ENCODE measurements around the gene PCGF3. TPM values are rescaled to one million over a fixed set of nuclear protein-coding genes. Genes with fewer than 3 reads are reported as not detected.
"Not testable (repeated sequence)": the region's sequence is repeated elsewhere in the genome, so short reads cannot be mapped to it uniquely, and the experiment has no call there.

PCGF3 gene
- polyA plus RNA-seq, 4 donors, result 64.9 to 76.9 (median 72.0) TPM

GRCh38 chr4:735583-735982 is 30.0 kb downstream of the PCGF3 start:
- no peak for DNase-seq (ENCODE audit: low read depth in 4 of 4, low spot score in 3 of 4)

- not testable (repeated sequence) for DNase-seq (ENCODE audit: low read depth in 4 of 4, low spot score in 3 of 4)
Measured at GRCh38 chr4:736561-736960, 30.9 kb downstream of the PCGF3 start.

- DNase-seq (ENCODE audit: low read depth in 4 of 4, low spot score in 3 of 4), result no peak
Measured at GRCh38 chr4:738781-739280, 33.2 kb downstream of the PCGF3 start.

- no peak for DNase-seq (ENCODE audit: low read depth in 4 of 4, low spot score in 3 of 4)
Measured at GRCh38 chr4:739569-739968, 33.9 kb downstream of the PCGF3 start.

- no peak for DNase-seq (ENCODE audit: low read depth in 4 of 4, low spot score in 3 of 4)
Measured at GRCh38 chr4:740011-740410, 34.4 kb downstream of the PCGF3 start.

GRCh38 chr4:740656-741282 is 35.1 kb downstream of the PCGF3 start:
- no peak for DNase-seq (ENCODE audit: low read depth in 4 of 4, low spot score in 3 of 4)

- no peak for DNase-seq (ENCODE audit: low read depth in 4 of 4, low spot score in 3 of 4)
Measured at GRCh38 chr4:742096-742741, 36.6 kb downstream of the PCGF3 start.

- DNase-seq (ENCODE audit: low read depth in 4 of 4, low spot score in 3 of 4), result peak in 1 of 4 donors; percentile 40
Measured at GRCh38 chr4:742742-743311, 37.2 kb downstream of the PCGF3 start.

- DNase-seq (ENCODE audit: low read depth in 4 of 4, low spot score in 3 of 4), result no peak
Measured at GRCh38 chr4:743463-744211, 38.0 kb downstream of the PCGF3 start.

- no peak for DNase-seq (ENCODE audit: low read depth in 4 of 4, low spot score in 3 of 4)
Measured at GRCh38 chr4:744212-744841, 38.7 kb downstream of the PCGF3 start.

GRCh38 chr4:747546-748170 is 42.0 kb downstream of the PCGF3 start:
- no peak for DNase-seq (ENCODE audit: low read depth in 4 of 4, low spot score in 3 of 4)

GRCh38 chr4:748461-748860 is 42.8 kb downstream of the PCGF3 start:
- DNase-seq (ENCODE audit: low read depth in 4 of 4, low spot score in 3 of 4), result no peak

- no peak for DNase-seq (ENCODE audit: low read depth in 4 of 4, low spot score in 3 of 4)
Measured at GRCh38 chr4:749698-750666, 44.4 kb downstream of the PCGF3 start.

GRCh38 chr4:751676-752075 is 46.0 kb downstream of the PCGF3 start:
- no peak for DNase-seq (ENCODE audit: low read depth in 4 of 4, low spot score in 3 of 4)

GRCh38 chr4:752196-752861 is 46.7 kb downstream of the PCGF3 start:
- DNase-seq (ENCODE audit: low read depth in 4 of 4, low spot score in 3 of 4), result no peak

GRCh38 chr4:753186-753585 is 47.6 kb downstream of the PCGF3 start:
- DNase-seq (ENCODE audit: low read depth in 4 of 4, low spot score in 3 of 4), result not testable (repeated sequence)

- DNase-seq (ENCODE audit: low read depth in 4 of 4, low spot score in 3 of 4), result no peak
Measured at GRCh38 chr4:754221-755120, 48.8 kb downstream of the PCGF3 start.

GRCh38 chr4:757111-757510 is 51.5 kb downstream of the PCGF3 start:
- DNase-seq (ENCODE audit: low read depth in 4 of 4, low spot score in 3 of 4), result no peak

Measured in right renal pelvis (tissue), 4 donors.